Fibroblast of the conjunctiva (primary cell): Measurements from ENCODE around the gene IL34.
A peak's percentile ranks its signal among the peaks of the same experiment; 100 is the strongest.
"Not testable (repeated sequence)": the region's sequence is repeated elsewhere in the genome, so short reads cannot be mapped to it uniquely, and the experiment has no call there.

Source experiments
- DNase-seq: peaks from one replicate; pipeline ENCODE4 v3.0.0-alpha.2; 2010; ENCODE audit warnings: low read depth

Gene IL34

GRCh38 chr16:70632273-70632672 is 14.1 kb upstream of the IL34 start:
- no peak for DNase-seq

- DNase-seq = not testable (repeated sequence)
Measured at GRCh38 chr16:70633617-70634016, 12.7 kb upstream of the IL34 start.

DNA sequence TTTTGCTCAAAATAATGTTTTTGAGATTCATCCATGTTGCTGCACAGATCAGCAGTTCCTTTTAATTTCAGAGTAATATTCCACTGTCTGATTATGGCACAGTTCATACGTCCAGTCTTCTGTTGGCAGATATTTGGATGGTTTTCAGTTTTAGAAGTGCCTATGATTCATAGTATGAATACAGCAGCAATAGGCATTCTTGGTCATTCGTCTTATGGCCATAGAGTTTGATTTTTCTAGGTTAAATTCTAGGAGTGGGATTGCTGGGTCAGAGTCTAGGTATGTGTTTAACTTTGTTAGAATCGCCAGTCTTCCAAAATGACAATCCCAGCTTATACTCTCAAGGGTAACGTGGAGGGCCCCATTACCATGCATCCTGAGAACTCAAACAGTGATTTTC is 11.5 kb upstream of the IL34 start:
- DNase-seq = no peak

DNA sequence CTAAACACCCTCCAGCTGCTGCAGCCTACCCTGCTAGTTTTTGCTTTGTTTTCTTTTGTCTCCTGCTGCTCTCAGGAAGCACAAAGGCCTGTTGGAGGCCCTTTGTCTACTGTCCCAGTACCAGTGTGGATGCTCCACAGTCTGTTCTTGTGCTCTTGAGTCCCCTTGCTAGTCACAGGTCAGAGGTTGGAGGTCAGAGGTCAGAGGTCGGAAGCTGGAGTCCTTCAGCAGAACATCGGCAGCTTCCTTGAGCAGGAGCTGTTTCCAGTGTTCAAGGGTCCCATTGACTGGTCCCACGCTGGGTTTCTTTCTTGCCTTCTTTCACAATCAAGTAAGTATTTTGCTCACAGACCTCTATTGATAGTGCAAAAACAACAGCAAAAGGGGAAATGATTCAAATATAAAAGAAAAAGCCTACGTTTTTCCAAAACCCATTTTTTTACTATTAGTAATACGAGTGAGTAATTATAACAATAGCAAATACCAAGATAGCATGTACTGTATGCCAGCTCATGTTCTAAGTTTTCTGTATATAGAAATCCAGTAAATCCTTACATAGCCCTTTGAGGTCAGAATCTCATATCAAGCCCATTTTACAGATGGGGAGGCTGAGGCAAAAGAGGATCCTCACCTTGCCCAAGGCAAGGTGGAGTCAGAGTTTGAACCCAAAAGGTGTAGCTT is 10.9 kb upstream of the IL34 start:
- DNase-seq = no peak

DNA sequence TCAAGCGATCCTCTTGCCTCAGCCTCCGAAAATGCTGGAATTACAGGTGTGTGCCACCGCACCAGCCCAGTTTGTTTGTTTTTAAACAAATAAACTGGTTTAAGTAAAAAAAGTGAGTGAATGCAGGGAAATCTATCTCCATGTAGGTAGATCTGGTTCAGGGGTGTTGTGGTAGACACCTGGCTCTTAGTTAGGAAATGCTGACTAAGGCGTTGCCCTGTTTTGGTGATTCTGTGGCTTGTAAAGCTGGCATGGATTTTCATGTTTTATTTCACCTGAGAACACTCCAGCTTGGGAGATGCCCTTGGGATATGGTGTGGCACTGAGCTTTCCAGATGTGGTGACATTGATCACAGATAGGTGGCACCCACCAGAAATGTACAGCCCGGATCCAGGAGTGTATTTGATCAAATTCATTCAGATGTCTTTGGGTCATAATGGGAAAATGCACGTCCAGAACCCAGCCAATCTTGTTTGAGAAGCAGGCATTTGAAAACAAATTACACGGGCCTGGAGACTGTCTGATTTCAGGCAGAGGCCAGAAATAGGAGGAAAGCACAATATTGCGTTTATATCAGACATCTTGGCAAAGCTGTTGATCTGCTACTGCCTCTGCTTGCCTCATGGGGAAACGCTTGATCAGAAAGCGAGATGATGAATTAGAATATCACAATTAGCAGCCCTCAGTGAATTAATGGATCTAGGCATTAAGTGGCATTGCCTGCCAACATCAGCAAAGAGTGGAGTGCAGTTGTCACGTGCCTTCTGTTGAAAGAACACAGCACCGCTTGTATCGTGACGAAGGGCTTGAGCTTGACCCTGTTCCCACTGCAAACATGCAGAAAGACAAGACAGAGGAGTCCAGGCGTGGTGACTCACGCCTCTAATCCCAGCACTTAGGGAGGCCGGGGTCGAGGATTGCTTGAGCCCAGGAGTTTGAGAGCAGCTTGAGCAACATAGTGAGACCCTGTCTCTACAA is 7.3 kb upstream of the IL34 start:
- peak; percentile 35 for DNase-seq

- DNase-seq = no peak
Measured at GRCh38 chr16:70642633-70643032, 3.7 kb upstream of the IL34 start.

DNA sequence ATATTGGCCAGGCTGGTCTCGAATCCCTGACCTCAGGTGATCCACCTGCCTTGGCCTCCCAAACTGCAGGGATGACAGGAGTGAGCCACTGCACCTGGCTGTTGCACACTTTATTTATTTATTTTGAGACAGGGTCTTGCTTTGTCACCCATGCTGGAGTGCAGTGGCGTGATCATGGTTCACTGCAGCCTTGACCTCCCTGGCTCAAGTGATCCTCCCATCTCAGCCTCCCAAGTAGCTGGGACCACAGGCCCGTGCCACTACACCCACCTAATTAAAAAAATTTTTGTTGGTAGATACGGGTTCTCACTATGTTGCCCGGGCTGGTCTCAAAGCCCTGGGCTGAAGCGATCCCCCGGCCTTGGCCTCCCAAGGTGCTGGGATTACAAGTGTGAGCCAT is 3.1 kb upstream of the IL34 start:
- DNase-seq = not testable (repeated sequence)

GRCh38 chr16:70644763-70645597 is 1.4 kb upstream of the IL34 start:
- no peak for DNase-seq

DNA sequence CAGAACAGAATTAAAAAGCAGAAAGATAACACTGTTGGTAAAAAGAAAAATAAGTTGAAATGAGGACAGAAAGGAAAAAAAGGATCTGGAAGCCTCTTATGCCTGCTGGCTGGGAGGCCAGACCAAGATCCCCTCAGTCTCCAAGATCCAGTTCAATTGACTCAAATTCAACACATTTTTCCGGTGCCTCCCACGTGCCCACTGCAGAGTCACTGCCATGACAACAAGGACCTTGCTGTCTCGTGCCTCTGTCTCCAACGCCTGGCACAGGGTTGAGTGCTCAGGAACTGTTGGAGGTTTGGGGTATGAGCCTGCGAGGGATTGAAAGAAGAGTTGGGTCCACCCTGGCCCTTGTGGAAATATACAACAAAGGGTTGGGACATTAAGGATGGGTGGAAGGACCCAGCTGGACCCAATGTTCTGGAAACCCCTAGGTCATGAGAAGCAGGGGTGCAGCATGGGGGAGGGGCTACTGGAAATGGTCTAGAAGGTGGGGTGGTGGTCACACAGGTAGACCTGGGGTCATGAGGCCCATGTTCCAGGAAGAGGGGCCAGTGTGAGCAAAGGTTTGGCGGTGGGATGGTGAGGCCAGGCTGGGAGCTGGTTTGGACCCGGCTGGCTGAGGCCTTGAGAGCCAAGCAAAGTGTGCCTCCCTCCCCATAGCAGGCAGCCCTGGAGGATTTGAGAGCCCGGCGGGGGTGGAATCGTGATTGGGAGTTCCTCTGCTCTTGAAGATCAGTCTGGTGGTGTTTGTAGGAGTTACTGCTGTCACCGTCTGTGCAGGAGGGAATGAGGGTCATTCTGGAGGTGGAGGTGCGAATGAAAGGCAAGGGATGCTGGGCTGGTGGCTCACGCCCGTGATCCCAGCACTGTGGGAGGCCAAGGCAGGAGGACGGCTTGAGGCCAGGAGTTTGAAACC is 1.3 kb downstream of the IL34 start:
- DNase-seq = no peak

GRCh38 chr16:70648606-70649005 is 2.2 kb downstream of the IL34 start:
- DNase-seq = no peak

- no peak for DNase-seq
Measured at GRCh38 chr16:70649300-70649699, 2.9 kb downstream of the IL34 start.

DNA sequence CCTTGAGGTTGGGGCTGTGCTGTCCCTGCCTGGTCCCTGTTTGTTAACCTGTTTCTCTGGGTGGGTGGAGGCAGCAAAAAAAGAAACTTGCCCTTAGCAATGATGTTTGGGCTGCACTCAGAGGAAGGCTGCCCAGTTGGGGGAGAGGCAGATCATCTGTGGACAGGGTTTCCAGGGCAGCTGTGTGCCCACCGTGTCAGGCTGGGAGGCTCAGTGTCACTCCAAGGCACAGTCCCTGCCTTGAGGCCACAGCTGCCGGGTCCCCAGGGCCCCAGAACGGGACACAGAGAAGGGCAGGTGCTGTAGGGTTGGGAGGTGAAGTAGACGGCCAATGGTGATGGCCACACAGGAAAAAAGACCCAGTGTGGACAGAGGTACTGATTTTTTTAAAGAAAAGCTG is 3.9 kb downstream of the IL34 start:
- no peak for DNase-seq

GRCh38 chr16:70651524-70651923 is 5.2 kb downstream of the IL34 start:
- DNase-seq = no peak

GRCh38 chr16:70652322-70652721 is 6.0 kb downstream of the IL34 start:
- no peak for DNase-seq

- no peak for DNase-seq
Measured at GRCh38 chr16:70653406-70653805, 7.0 kb downstream of the IL34 start.

- DNase-seq = peak; percentile 72
Measured at GRCh38 chr16:70653809-70654771, 7.7 kb downstream of the IL34 start.

DNA sequence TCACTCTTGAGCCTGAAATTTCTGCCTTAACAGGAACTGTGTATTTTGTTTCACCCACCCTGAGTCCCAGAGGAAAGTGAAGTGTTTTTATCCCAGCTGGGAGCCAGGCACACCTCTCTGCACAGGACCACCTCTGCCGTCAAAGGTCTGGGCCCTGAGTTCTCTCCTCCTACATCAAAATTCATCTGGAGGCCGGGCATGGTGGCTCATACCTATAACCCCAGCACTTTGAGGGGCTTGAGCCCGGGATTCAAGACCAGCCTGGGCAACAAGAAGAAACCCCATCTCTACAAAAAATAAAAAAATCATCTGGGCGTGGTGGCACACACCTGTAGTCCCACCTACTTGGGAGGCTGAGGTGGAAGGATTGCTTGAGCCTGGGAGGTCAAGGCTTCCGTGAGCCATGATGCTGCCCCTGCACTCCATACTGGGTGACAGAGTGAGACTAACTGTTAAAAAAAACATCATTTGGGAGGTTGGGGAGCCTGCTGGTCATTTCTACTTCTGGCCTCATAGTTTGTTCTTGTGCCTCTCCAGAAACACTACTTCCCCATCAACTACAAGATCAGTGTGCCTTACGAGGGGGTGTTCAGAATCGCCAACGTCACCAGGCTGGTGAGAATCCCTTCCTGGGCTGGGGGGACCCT is 9.8 kb downstream of the IL34 start:
- no peak for DNase-seq

DNA sequence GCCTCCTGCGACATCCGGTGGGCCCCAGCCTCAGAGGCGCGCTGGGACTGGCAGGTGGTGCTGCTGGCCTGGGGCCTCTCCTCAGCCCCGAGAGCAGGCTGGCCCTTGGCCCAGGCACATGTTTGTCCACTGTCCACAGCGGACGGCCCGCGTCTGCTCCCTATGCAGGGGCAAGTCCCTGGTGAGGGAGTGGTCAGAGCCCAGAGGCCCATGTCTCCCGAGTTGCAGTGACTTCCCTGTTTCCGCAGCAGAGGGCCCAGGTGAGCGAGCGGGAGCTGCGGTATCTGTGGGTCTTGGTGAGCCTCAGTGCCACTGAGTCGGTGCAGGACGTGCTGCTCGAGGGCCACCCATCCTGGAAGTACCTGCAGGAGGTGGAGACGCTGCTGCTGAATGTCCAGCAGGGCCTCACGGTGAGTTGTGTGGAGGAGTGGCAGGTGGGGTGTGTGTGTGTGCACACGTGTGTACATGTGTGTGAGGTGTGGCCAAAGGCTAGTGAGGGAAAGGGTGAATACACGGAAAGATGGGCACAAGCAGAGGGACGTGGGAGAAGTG is 10.4 kb downstream of the IL34 start:
- no peak for DNase-seq

- DNase-seq = no peak
Measured at GRCh38 chr16:70657956-70658355, 11.6 kb downstream of the IL34 start.
